Fibroblast of lung (primary cell): ENCODE measurements around the gene CACNA1F. TPM values are rescaled to one million over a fixed set of nuclear protein-coding genes. Genes with fewer than 3 reads are reported as not detected.

Experiments used
- DNase-seq, 2 donors: peaks; one replicate each; pipeline versions ENCODE4 v3.0.0 to v3.0.0-alpha.2; 2010; ENCODE audit warnings: low read depth in 2 of 2
- H2AFZ ChIP-seq: 2 replicates; pipeline ENCODE4 v1.5.1; 2012; ENCODE audit warnings: low read length, control low read depth, inconsistent platforms
- H3K27ac ChIP-seq: 2 replicates; pipeline ENCODE4 v1.5.1; 2011; ENCODE audit warnings: low read length, control low read depth; ENCODE audit not compliant: insufficient read depth
- H3K27me3 ChIP-seq: 2 replicates; pipeline ENCODE4 v1.5.1; 2011; ENCODE audit warnings: mild to moderate bottlenecking, low read length; ENCODE audit not compliant: control insufficient read depth, insufficient read depth
- H3K36me3 ChIP-seq: 2 replicates; pipeline ENCODE4 v1.5.1; 2011; ENCODE audit warnings: low read length; ENCODE audit not compliant: control insufficient read depth, insufficient read depth
- H3K4me1 ChIP-seq: 2 replicates; pipeline ENCODE4 v1.5.1; 2011; ENCODE audit warnings: low read length; ENCODE audit not compliant: control insufficient read depth, insufficient read depth; ENCODE audit errors: extremely low read depth
- H3K4me2 ChIP-seq: 2 replicates; pipeline ENCODE4 v1.5.1; 2011; ENCODE audit warnings: low read length, control low read depth; ENCODE audit not compliant: insufficient read depth; ENCODE audit errors: extremely low read depth
- H3K4me3 ChIP-seq, 4 experiments: fragments of 200-600 bp in 1 of 4; sonication (generic) in 1 of 4; replicated peaks in 1 of 4; 2 replicates each; pipeline ENCODE4 v1.5.1; 2011 to 2016; ENCODE audit warnings: low read length in 4 of 4, low read depth in 3 of 4, mild to moderate bottlenecking in 3 of 4, control low read depth in 2 of 4, inconsistent platforms in 1 of 4, mixed read lengths in 1 of 4; ENCODE audit not compliant: insufficient read depth in 1 of 4; ENCODE audit errors: control extremely low read depth in 1 of 4
- H3K79me2 ChIP-seq: 2 replicates; pipeline ENCODE4 v1.5.1; 2012; ENCODE audit warnings: mild to moderate bottlenecking, low read length, inconsistent platforms; ENCODE audit not compliant: control insufficient read depth, insufficient read depth
- H3K9ac ChIP-seq: 2 replicates; pipeline ENCODE4 v1.5.1; 2011; ENCODE audit warnings: mild to moderate bottlenecking, low read length, control low read depth; ENCODE audit not compliant: insufficient read depth
- H3K9me3 ChIP-seq: 2 replicates; pipeline ENCODE4 v1.5.1; 2012; ENCODE audit warnings: low read depth, low read length; ENCODE audit not compliant: control insufficient read depth, insufficient read depth
- H4K20me1 ChIP-seq: 2 replicates; pipeline ENCODE4 v1.5.1; 2011; ENCODE audit warnings: low read length; ENCODE audit not compliant: control insufficient read depth, insufficient read depth; ENCODE audit errors: extremely low read depth
- EZH2 ChIP-seq: IDR thresholded peaks from 2 replicates; pipeline ENCODE4 v1.5.1; 2012; ENCODE audit warnings: low read length, control low read depth, mild to moderate bottlenecking; ENCODE audit errors: missing control alignments
- polyA plus RNA-seq, 2 donors: library from polyadenylated mRNA; depleted of rRNA in 1 of 2; stranded (reverse) in 1 of 2; unstranded in 1 of 2; fragments of >200 nt; gene quantifications; 2 replicates each; pipeline ENCODE4 v1.2.1, GENCODE V29; 2011 to 2012; ENCODE audit warnings: missing spikeins in 1 of 2
- total RNA-seq: library from RNA; depleted of rRNA; stranded (reverse); fragments of >200 nt; gene quantifications from 2 replicates; pipeline ENCODE4 v1.2.1, GENCODE V29; 2014
- TF ChIP-seq, protein P1 (sequence below), 2 donors: IDR thresholded peaks in 1 of 2; conservative IDR thresholded peaks in 1 of 2; 1 replicate in 1 of 2; 2 replicates in 1 of 2; pipeline ENCODE4 v1.5.1; 2011 to 2012; ENCODE audit warnings: low read length in 2 of 2, control low read depth in 1 of 2, inconsistent platforms in 1 of 2, low read depth in 1 of 2, mild to moderate bottlenecking in 1 of 2

The CACNA1F gene
- total and polyA plus RNA-seq, 2 donors (not counting 1 experiment from before 2014, with no cell fraction given), result 0.17 TPM; not detected in 1

GRCh38 chrX:49210406-49210805, 22.7 kb downstream of the CACNA1F start:
- Histone ChIP-seq H3K9ac (no peak overlapping the region), H3K9me3 (no peaks in the 10 kb centered on the region), H3K4me1 (no peaks in the 10 kb centered on the region), H3K36me3 (no peaks in the 10 kb centered on the region), H3K27ac (no peak overlapping the region), H4K20me1 (no peaks in the 10 kb centered on the region), H3K79me2 (no peaks in the 10 kb centered on the region), H3K27me3 (no peaks in the 10 kb centered on the region), H2AFZ (no peak overlapping the region), H3K4me2 (no peak overlapping the region), H3K4me3 (no peak overlapping the region)
- no peak for DNase-seq
- TF ChIP-seq, protein P1, sequence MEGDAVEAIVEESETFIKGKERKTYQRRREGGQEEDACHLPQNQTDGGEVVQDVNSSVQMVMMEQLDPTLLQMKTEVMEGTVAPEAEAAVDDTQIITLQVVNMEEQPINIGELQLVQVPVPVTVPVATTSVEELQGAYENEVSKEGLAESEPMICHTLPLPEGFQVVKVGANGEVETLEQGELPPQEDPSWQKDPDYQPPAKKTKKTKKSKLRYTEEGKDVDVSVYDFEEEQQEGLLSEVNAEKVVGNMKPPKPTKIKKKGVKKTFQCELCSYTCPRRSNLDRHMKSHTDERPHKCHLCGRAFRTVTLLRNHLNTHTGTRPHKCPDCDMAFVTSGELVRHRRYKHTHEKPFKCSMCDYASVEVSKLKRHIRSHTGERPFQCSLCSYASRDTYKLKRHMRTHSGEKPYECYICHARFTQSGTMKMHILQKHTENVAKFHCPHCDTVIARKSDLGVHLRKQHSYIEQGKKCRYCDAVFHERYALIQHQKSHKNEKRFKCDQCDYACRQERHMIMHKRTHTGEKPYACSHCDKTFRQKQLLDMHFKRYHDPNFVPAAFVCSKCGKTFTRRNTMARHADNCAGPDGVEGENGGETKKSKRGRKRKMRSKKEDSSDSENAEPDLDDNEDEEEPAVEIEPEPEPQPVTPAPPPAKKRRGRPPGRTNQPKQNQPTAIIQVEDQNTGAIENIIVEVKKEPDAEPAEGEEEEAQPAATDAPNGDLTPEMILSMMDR (conservative IDR thresholded peaks at IDR 0.05 in 1 of 2, IDR thresholded peaks at IDR 0.05 in 1 of 2; ENCODE audit: low read depth in 1 of 2, low read length in 2 of 2), result no peak
- no peak for TF ChIP-seq EZH2

DNA sequence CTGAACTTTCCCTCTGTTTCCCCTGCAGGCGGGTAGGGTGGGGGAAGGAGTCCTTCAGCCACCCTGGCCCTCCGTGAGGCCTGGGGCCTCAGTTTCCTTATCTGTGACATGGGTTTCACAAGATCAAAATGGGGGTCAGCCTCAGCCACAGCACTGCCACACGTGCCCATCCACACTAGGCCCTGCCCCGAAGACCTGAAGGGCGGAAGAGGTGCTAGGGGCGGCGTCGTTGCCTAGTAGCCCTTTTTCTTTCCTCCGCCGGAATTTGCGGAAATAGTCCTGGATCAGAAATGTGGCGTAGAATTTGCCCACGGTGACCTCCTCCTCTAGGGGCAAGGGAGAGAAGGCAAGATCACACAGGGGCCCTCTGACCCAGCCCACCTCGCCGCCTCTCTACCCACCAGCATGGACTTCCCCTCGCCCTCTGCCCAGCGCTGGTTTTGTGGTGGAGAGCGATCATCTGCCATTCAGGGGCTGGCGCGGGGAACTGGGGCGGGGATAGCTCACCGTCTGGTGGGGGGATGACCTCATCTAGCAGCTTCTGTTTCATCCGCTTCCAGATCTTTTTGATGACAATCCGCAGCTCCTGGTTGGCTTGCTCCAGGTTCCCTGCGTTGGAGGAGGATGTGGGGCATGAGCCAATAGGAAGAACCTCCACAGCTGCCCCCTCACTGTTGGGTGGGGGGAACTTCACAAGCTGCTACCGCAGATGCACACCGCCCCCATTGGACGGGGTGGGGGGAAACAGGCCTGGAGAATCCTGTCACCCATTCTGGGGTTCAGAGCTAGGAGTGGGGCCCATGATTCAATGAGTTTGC, 23.5 kb downstream of the CACNA1F start:
- no peaks in the 10 kb centered on the region for H3K9me3 ChIP-seq
- H3K9ac ChIP-seq, result no peak overlapping the region
- no peak overlapping the region for H3K4me3 ChIP-seq
- H2AFZ ChIP-seq, result no peak overlapping the region
- no peaks in the 10 kb centered on the region for H3K79me2 ChIP-seq
- H3K36me3 ChIP-seq, result no peaks in the 10 kb centered on the region
- TF ChIP-seq, protein P1 (conservative IDR thresholded peaks at IDR 0.05 in 1 of 2, IDR thresholded peaks at IDR 0.05 in 1 of 2; ENCODE audit: low read depth in 1 of 2, low read length in 2 of 2), result no peak
- no peak for TF ChIP-seq EZH2
- no peak overlapping the region for H3K4me2 ChIP-seq
- no peak for DNase-seq
- H4K20me1 ChIP-seq, result no peaks in the 10 kb centered on the region
- H3K27ac ChIP-seq, result no peak overlapping the region
- no peaks in the 10 kb centered on the region for H3K4me1 ChIP-seq
- H3K27me3 ChIP-seq, result no peaks in the 10 kb centered on the region

GRCh38 chrX:49208399-49208798, 24.7 kb downstream of the CACNA1F start:
- H3K36me3 ChIP-seq, result no peaks in the 10 kb centered on the region
- H3K4me1 ChIP-seq, result no peaks in the 10 kb centered on the region
- H2AFZ ChIP-seq, result no peak overlapping the region
- no peak overlapping the region for H3K4me2 ChIP-seq
- no peaks in the 10 kb centered on the region for H3K27me3 ChIP-seq
- no peak overlapping the region for H3K27ac ChIP-seq
- no peak overlapping the region for H3K4me3 ChIP-seq
- H3K9ac ChIP-seq, result no peak overlapping the region
- DNase-seq, result no peak
- no peaks in the 10 kb centered on the region for H3K9me3 ChIP-seq
- no peaks in the 10 kb centered on the region for H4K20me1 ChIP-seq
- TF ChIP-seq, protein P1 (conservative IDR thresholded peaks at IDR 0.05 in 1 of 2, IDR thresholded peaks at IDR 0.05 in 1 of 2; ENCODE audit: low read depth in 1 of 2, low read length in 2 of 2), result no peak
- TF ChIP-seq EZH2, result no peak
- H3K79me2 ChIP-seq, result no peaks in the 10 kb centered on the region
